HepG2 (cell line): Measurements from ENCODE around the gene DAPK3. TPM values are rescaled to one million over a fixed set of nuclear protein-coding genes. Genes with fewer than 3 reads are reported as not detected.

Source experiments
- ATAC-seq: fragments of 200-7000 bp; cut with Tn5 transposase; 3 replicates; pipeline ENCODE4 v1.9.1; 2020; ENCODE audit warnings: mild to moderate bottlenecking, moderate library complexity
- BruUV-seq: library from RNA; stranded (reverse); fragments of 400-500 nt; replicated peaks from 2 replicates; lab custom pipeline; 2021; lab: Mats Ljungman, UMichigan
- CTCF ChIA-PET: fragments of 300-600 bp; formaldehyde crosslinking; extraction: SDS; loops from one replicate; lab custom pipeline; 2021; ENCODE audit warnings: low total read pairs, inconsistent platforms, low intra/inter-chr PET ratio; lab: Yijun Ruan, JAX
- POLR2A ChIA-PET: fragments of 350-600 bp; sonication (Branson Sonifier 250); formaldehyde crosslinking; loops from one replicate; lab custom pipeline; 2020; ENCODE audit warnings: antibody characterized with exemption, inconsistent platforms; lab: Yijun Ruan, JAX
- DNase-seq: peaks from one replicate; pipeline ENCODE4 v3.0.0-alpha.2; 2015; ENCODE audit warnings: low spot score
- FAIRE-seq: peaks from 3 replicates; lab custom pipeline; 2011; peaks lifted over from hg19 to GRCh38; lab: Jason Lieb, UNC
- H2AFZ ChIP-seq: one replicate; pipeline ENCODE4 v1.6.1; 2011; ENCODE audit warnings: low read length, inconsistent platforms
- H3K27ac ChIP-seq: fragments of 300-600 bp; 3 replicates; pipeline ENCODE4 v1.8.0; 2011; ENCODE audit warnings: mixed run types, mild to moderate bottlenecking, mixed read lengths, low read length, inconsistent platforms; ENCODE audit not compliant: insufficient read depth; ENCODE audit errors: extremely low read length
- H3K27me3 ChIP-seq, 2 experiments: fragments of 200-600 bp in 1 of 2; 2 replicates in 1 of 2; 3 replicates in 1 of 2; pipeline versions ENCODE4 v1.6.0 to v1.8.0; 2011; ENCODE audit warnings: low read length in 2 of 2, mild to moderate bottlenecking in 2 of 2, moderate library complexity in 2 of 2, inconsistent platforms in 1 of 2; ENCODE audit not compliant: insufficient read depth in 2 of 2, control insufficient read depth in 1 of 2
- H3K36me3 ChIP-seq, 2 experiments: fragments of 200-600 bp in 1 of 2; replicated peaks in 1 of 2; 2 replicates in 1 of 2; 3 replicates in 1 of 2; pipeline versions ENCODE4 v1.5.1 to v1.8.0; 2011; ENCODE audit warnings: low read length in 2 of 2, inconsistent platforms in 1 of 2; ENCODE audit not compliant: insufficient read depth in 2 of 2, control insufficient read depth in 1 of 2
- H3K4me1 ChIP-seq: 2 replicates; pipeline ENCODE4 v1.5.1; 2012; ENCODE audit warnings: low read length, inconsistent platforms; ENCODE audit not compliant: insufficient read depth
- H3K4me2 ChIP-seq: 2 replicates; pipeline ENCODE4 v1.6.0; 2011; ENCODE audit warnings: low read depth, low read length, inconsistent platforms
- H3K4me3 ChIP-seq, 3 experiments: fragments of 200-600 bp in 1 of 3; sonication (generic), shearing (Covaris generic) in 1 of 3; replicated peaks in 1 of 3; 2 replicates each; pipeline ENCODE4 v1.5.1; 2011 to 2016; ENCODE audit warnings: low read length in 3 of 3, inconsistent platforms in 2 of 3, low read depth in 2 of 3, mild to moderate bottlenecking in 2 of 3, control low read depth in 1 of 3, mixed read lengths in 1 of 3; ENCODE audit not compliant: insufficient read depth in 1 of 3
- H3K79me2 ChIP-seq: one replicate; pipeline ENCODE4 v1.6.1; 2011; ENCODE audit warnings: low read length, inconsistent platforms; ENCODE audit not compliant: insufficient read depth
- H3K9ac ChIP-seq: 2 replicates; pipeline ENCODE4 v1.6.0; 2011; ENCODE audit warnings: mild to moderate bottlenecking, low read depth, low read length, inconsistent platforms; ENCODE audit not compliant: insufficient read depth
- H3K9me3 ChIP-seq: 2 replicates; pipeline ENCODE4 v1.5.1; 2012; ENCODE audit warnings: mild to moderate bottlenecking, low read length
- H4K20me1 ChIP-seq: 2 replicates; pipeline ENCODE4 v1.6.0; 2011; ENCODE audit warnings: inconsistent platforms, mild to moderate bottlenecking, low read length, moderate library complexity; ENCODE audit not compliant: insufficient read depth
- EHMT2 ChIP-seq: fragments of 200-600 bp; sonication (generic); IDR thresholded peaks from 2 replicates; pipeline ENCODE4 v1.7.0; 2017; ENCODE audit warnings: antibody characterized with exemption, low read depth, low read length, borderline replicate concordance
- GMEB1 ChIP-seq: sonication (generic); formaldehyde crosslinking; IDR thresholded peaks from 2 replicates; pipeline ENCODE4 v1.5.1; 2020; ENCODE audit warnings: missing genetic modification reagents, mild to moderate bottlenecking, borderline replicate concordance
- MEF2D ChIP-seq: sonication (generic); formaldehyde crosslinking; IDR thresholded peaks from 2 replicates; pipeline ENCODE4 v1.5.1; 2020; ENCODE audit warnings: mild to moderate bottlenecking, missing genetic modification reagents
- NR1H2 ChIP-seq: sonication (generic); formaldehyde crosslinking; IDR thresholded peaks from 2 replicates; pipeline ENCODE4 v1.8.1; 2022; ENCODE audit warnings: low read depth, missing genetic modification reagents, borderline replicate concordance
- RXRB ChIP-seq: IDR thresholded peaks from 2 replicates; pipeline ENCODE4 v1.6.1; 2016; ENCODE audit warnings: borderline replicate concordance, missing genetic modification reagents, missing compliant biosample characterization
- ZC3H13 ChIP-seq: sonication (generic); formaldehyde crosslinking; IDR thresholded peaks from 2 replicates; pipeline ENCODE4 v1.8.1; 2023; ENCODE audit warnings: mild to moderate bottlenecking, missing genetic modification reagents, moderate library complexity
- ZNF512 ChIP-seq: sonication (generic); formaldehyde crosslinking; IDR thresholded peaks from 2 replicates; pipeline ENCODE4 v1.4.0; 2020; ENCODE audit warnings: mild to moderate bottlenecking, missing genetic modification reagents
- WGBS: methylation state at CpG from one replicate; pipeline ENCODE4 v1.1.6; 2017; ENCODE audit warnings: low lambda C conversion rate; 5-methylcytosine and 5-hydroxymethylcytosine counted together
- in situ Hi-C: cut with HindIII; loops from 2 replicates; pipeline ENCODE4 v1.10.0; 2017; ENCODE audit warnings: low pct_unique_long_range_greater_than_20kb; ENCODE audit not compliant: extremely low pct_ligation_motif_present
- intact Hi-C: fragments of 100-400 bp; cut with micrococcal nuclease; formaldehyde crosslinking; loops from one replicate; pipeline ENCODE4 v1.10.0; 2022; ENCODE audit not compliant: unreplicated experiment
- polyA plus RNA-seq, 8 experiments: library from polyadenylated mRNA; depleted of rRNA in 3 of 8; stranded (reverse) in 7 of 8; unstranded in 1 of 8; fragments of >200 nt; fragmentation: Illumina TruSeq in 4 of 8; extraction: Trizol in 4 of 8; gene quantifications; 2 replicates each; pipeline versions ENCODE4 v1.2.1 to v1.2.3, GENCODE V29; 2011 to 2016; ENCODE audit warnings: low read depth in 4 of 8, missing spikeins in 1 of 8, mixed read lengths in 1 of 8; ENCODE audit not compliant: insufficient read depth in 1 of 8
- total RNA-seq, 5 experiments: library from RNA; depleted of rRNA; stranded (reverse); fragments of >200 nt; fragmentation: Illumina TruSeq; extraction: Trizol; gene quantifications; 2 replicates each; pipeline ENCODE4 v1.2.3, GENCODE V29; 2016; ENCODE audit warnings: low read depth in 1 of 5
- TF ChIP-seq, protein P1 (sequence below): sonication (generic); formaldehyde crosslinking; IDR thresholded peaks from 2 replicates; pipeline ENCODE4 v1.5.0; 2020; ENCODE audit warnings: missing genetic modification reagents

DAPK3 gene
- total and polyA plus RNA-seq, 2 of the 13 experiments (the other 11 are each of a cell fraction or from before 2014, with no cell fraction given) = 30.5 to 37.3 TPM

DNA sequence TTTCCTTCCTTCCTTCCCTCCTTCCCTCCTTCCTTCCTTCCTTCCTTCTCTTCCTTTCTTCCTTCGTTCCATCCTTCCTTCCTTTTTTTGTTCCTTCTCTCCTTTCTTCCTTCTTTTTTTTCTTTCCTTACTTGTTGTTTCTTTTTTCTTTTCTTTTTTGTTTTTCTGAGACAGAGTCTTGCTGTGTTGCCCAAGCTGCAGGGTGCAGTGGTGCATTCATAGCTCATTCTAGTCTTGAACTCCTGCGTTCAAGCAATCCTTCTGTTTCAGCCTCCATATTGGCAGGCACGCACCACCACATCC lies 19.9 kb upstream of the DAPK3 start:
- Histone ChIP-seq H3K4me1 (peaks cover 40% of the 10 kb centered on the region), H3K9me3 (no peaks in the 10 kb centered on the region), H3K27ac (no peak overlapping the region), H2AFZ (peak overlapping the region; percentile 70), H3K9ac (no peak overlapping the region; the same call in 1 of the 2 replicates), H3K79me2 (no peaks in the 10 kb centered on the region), H3K4me3 (0 out of 6 replicates have a peak overlapping the region, but pooled peaks of 1 of the 3 experiments have one; percentile 71), H3K4me2 (peak overlapping the region; percentile 76), H3K27me3 (no peaks in the 10 kb centered on the region), H4K20me1 (no peaks in the 10 kb centered on the region), H3K36me3 (no peaks in the 10 kb centered on the region)
- BruUV-seq = no TSS peak
- TF ChIP-seq ZC3H13 (CRISPR knock-in tag) = no peak
- TF ChIP-seq NR1H2 = no peak
- no peak for TF ChIP-seq MEF2D (CRISPR knock-in tag)
- TF ChIP-seq ZNF512 (CRISPR knock-in tag) = peak; percentile 100
- TF ChIP-seq, protein P1, sequence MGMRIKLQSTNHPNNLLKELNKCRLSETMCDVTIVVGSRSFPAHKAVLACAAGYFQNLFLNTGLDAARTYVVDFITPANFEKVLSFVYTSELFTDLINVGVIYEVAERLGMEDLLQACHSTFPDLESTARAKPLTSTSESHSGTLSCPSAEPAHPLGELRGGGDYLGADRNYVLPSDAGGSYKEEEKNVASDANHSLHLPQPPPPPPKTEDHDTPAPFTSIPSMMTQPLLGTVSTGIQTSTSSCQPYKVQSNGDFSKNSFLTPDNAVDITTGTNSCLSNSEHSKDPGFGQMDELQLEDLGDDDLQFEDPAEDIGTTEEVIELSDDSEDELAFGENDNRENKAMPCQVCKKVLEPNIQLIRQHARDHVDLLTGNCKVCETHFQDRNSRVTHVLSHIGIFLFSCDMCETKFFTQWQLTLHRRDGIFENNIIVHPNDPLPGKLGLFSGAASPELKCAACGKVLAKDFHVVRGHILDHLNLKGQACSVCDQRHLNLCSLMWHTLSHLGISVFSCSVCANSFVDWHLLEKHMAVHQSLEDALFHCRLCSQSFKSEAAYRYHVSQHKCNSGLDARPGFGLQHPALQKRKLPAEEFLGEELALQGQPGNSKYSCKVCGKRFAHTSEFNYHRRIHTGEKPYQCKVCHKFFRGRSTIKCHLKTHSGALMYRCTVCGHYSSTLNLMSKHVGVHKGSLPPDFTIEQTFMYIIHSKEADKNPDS = no peak
- no peak for TF ChIP-seq RXRB (CRISPR knock-in tag)
- TF ChIP-seq EHMT2 = no peak
- TF ChIP-seq GMEB1 (CRISPR knock-in tag) = 0 out of 2 replicates have a peak, but pooled peaks have one; percentile 36
- ChIA-PET CTCF (no interaction called here), POLR2A (interaction anchor here (1.0 to 1.6 kb wide), 4 partner anchors 13 to 20 kb away, joined by 3 to 12 read pairs (median 3); partner anchors contain the start of gene DAPK3)
- FAIRE-seq (no peak), DNase-seq (no peak), ATAC-seq (no peak)
- intact Hi-C loops = loop anchor here (1.0 kb wide), 1 partner anchor 63 kb away; no protein-coding TSS in a partner anchor
- in situ Hi-C loops = no loop called here
- WGBS = 89% methylated on average over 3 of the region's 3 CpGs
